H4 (cell line): ENCODE results near the gene LRP2BP. TPM values are rescaled to one million over a fixed set of nuclear protein-coding genes. Genes with fewer than 3 reads are reported as not detected.
"Not testable (repeated sequence)": the region's sequence is repeated elsewhere in the genome, so short reads cannot be mapped to it uniquely, and the experiment has no call there.

Experiments used
- DNase-seq: peaks from one replicate; pipeline ENCODE4 v3.0.0-alpha.2; 2015; ENCODE audit warnings: low spot score
- total RNA-seq: library from RNA; depleted of rRNA; stranded (reverse); fragments of >200 nt; shearing (Covaris generic); gene quantifications from 2 replicates; pipeline ENCODE4 v1.2.3, GENCODE V29; 2014; rRNA removed

Gene LRP2BP
- total RNA-seq, 1 experiment from 2014 or later: 0.35 TPM

DNA sequence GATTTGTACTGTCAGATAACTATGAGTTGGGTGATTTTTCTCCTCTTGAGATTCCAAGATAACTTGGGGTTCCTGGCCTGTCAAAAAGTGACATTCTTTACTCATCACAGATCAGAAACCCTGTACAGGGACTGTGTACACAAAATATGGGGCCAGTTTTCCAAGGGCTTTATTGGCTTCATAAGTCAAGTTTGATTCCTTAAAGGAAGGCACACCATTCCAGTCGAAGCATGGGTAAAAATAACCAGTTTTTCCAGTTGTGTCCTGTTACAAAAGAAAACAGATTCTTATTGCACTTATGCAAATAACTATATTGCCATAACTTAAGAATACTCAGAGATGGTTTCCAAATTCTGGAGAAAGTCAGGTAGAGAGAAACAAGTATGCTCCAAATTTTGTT lies 70.0 kb downstream of the LRP2BP start:
- DNase-seq: not testable (repeated sequence)

DNA sequence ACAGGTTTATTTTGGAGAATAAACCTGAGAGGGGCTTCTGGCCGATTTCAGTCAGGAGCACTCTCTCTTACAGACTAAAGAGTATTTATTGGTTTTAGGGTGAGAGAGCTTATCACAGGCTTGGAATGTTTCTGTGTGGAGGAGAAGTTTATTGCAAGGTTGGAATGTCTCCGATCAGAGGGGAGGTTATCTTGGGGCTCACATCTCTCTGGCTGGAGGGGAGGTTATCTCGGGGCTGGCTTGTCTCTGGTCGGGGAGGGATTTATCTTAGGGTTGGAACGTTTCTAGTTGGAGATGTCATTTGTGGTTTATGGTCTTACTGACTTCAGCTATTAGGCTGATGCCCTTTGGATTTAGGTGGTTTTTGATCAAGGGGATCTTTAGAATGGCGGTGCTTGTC lies 71.4 kb downstream of the LRP2BP start:
- DNase-seq: not testable (repeated sequence)

DNA sequence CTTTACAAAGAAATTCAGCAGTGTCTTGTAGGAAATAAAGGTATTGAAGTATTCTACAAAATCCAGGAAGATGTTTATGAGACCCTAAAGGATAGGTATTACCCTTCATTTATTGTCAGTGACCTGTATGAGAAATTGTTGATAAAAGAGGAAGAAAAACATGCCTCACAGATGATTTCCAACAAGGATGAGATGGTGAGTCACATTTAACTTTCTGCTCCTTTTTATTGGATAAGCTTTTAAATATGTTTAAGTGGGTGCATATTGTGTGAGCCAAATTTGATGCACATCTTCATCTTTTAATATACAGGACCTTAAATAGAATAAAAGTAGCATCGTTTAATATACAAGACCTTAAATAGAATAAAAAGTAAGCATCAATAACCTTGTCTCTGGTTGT lies 72.1 kb downstream of the LRP2BP start:
- DNase-seq: no peak

DNA sequence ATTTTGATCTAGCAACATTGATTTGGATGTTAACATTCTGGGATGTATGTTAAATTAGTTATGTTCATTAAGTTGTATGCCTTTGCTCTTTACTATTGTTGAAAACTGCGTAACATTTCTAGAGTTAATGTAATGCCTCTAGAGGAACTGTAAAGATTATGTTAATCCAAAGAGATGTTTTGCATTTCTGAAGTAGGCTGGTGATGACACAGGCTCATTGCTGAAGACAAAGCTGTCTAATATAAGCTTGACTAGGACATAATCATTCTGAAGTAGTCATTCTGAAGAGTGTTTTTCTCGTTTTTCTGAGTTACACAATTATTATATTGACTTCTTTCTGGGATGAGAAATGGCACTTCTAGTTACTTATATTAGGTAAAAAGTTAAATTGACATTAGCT lies 72.9 kb downstream of the LRP2BP start:
- DNase-seq: no peak

DNA sequence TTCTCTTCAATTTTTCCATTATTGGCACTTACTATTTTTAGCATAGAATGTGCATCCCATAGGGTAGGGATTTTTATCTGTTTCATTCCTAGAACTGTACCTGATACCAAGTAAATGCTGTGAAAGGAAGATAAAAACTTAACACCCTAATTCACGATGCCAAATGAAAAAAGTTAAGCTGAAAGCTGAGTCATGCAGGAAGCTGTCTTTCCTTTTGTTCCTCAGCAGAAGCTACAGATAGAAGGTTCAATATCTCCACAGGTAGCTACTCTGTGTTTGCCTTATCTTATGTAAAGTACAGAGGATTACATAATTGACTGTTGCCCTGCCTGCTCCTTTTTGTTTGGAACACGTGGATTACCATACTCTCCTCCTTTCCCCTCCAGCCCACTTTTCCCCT lies 77.0 kb downstream of the LRP2BP start:
- no peak for DNase-seq

DNA sequence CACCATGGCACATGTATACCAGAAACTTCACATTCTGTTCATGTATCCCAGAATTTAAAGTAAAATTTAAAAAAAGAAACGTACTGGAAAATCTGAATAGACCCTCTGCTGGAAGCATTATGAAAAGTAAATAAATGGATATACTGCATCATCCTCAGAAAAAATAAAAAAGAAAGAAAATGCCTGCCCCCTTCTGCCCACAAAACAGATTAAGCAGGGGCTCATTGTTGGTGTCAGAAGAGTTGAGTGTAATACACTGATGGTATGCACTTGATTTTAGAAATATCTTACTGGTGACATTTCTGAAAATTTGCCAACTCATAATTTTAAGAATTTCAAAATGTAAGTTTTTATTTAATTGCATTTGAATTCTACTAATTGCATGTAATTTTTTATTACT lies 77.8 kb downstream of the LRP2BP start:
- no peak for DNase-seq

DNA sequence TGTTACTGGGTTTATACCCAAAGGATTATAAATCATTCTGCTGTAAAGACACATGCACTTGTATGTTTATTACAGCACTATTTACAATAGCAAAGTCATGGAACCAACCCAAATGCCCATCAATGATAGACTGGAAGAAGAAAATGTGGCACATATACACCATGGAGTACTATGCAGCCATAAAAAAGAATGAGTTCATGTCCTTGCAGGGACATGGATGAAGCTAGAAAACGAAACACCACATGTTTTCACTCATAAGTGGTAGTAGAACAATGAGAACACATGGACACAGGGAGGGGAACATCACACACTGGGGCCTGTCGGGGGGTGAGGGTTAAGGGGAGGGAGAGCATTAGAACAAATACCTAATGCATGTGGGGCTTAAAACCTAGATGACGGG lies 78.3 kb downstream of the LRP2BP start:
- not testable (repeated sequence) for DNase-seq

Other genes starting within 250 kb of the LRP2BP start
- gene CFAP97, start 191.9 kb downstream of the LRP2BP start, total RNA-seq: 17.6 and 27.7 TPM in 2 replicates
- 8.3 and 8.8 TPM in 2 replicates for gene SNX25, start 186.3 kb downstream of the LRP2BP start, total RNA-seq
- gene ANKRD37, start 917 bp upstream of the LRP2BP start, total RNA-seq: 6.4 and 9.5 TPM in 2 replicates
- 38.9 and 39.7 TPM in 2 replicates for gene UFSP2, start 30.0 kb upstream of the LRP2BP start, total RNA-seq
- 0.12 TPM in 1 of 2 replicates, not detected in the other for gene CCDC110, start 75.8 kb upstream of the LRP2BP start, total RNA-seq
- gene PDLIM3, start 139.6 kb upstream of the LRP2BP start, total RNA-seq: 12.5 and 16.2 TPM in 2 replicates